MM.1S (cell line): ENCODE data around the gene GNAL.

ENCODE experiments used
- DNase-seq: peaks from one replicate; pipeline ENCODE4 v3.0.0-alpha.2; 2015
- H2AFZ ChIP-seq: fragments of 300-600 bp; sonication (generic); 2 replicates; pipeline ENCODE4 v1.6.0; 2016; ENCODE audit warnings: antibody characterized with exemption, low read length
- H3F3A ChIP-seq: fragments of 300-600 bp; sonication (generic); 2 replicates; pipeline ENCODE4 v1.6.1; 2016; ENCODE audit warnings: mild to moderate bottlenecking, antibody characterized with exemption, low read length, moderate library complexity, mixed read lengths; ENCODE audit not compliant: insufficient read depth
- H3K27ac ChIP-seq: fragments of 300-600 bp; sonication (generic); 2 replicates; pipeline ENCODE4 v1.5.1; 2016; ENCODE audit warnings: mild to moderate bottlenecking, low read length
- H3K27me3 ChIP-seq: fragments of 300-600 bp; sonication (generic); replicated peaks from 2 replicates; pipeline ENCODE4 v1.6.0; 2016; ENCODE audit warnings: low read length; ENCODE audit not compliant: insufficient read depth
- H3K36me3 ChIP-seq: fragments of 300-600 bp; sonication (generic); replicated peaks from 2 replicates; pipeline ENCODE4 v1.6.1; 2016; ENCODE audit warnings: mild to moderate bottlenecking, low read length, mixed read lengths; ENCODE audit not compliant: insufficient read depth
- H3K4me1 ChIP-seq: fragments of 300-600 bp; sonication (generic); 2 replicates; pipeline ENCODE4 v1.6.1; 2016; ENCODE audit warnings: low read length, mixed read lengths
- H3K4me2 ChIP-seq: fragments of 300-600 bp; sonication (generic); 2 replicates; pipeline ENCODE4 v1.6.0; 2016; ENCODE audit warnings: low read depth, low read length
- H3K4me3 ChIP-seq: fragments of 300-600 bp; sonication (generic); 2 replicates; pipeline ENCODE4 v1.5.1; 2016; ENCODE audit warnings: low read length, mixed read lengths
- H3K79me2 ChIP-seq: fragments of 300-600 bp; sonication (generic); 2 replicates; pipeline ENCODE4 v1.6.1; 2016; ENCODE audit warnings: mixed run types, low read length, mixed read lengths
- H3K9ac ChIP-seq: fragments of 300-600 bp; sonication (generic); 2 replicates; pipeline ENCODE4 v1.6.1; 2016; ENCODE audit warnings: low read length, mixed read lengths
- H3K9me2 ChIP-seq: fragments of 300-600 bp; sonication (generic); replicated peaks from 2 replicates; pipeline ENCODE4 v1.6.1; 2016; ENCODE audit warnings: mild to moderate bottlenecking, low read length, mixed read lengths; ENCODE audit not compliant: insufficient read depth
- H3K9me3 ChIP-seq: fragments of 300-600 bp; sonication (generic); replicated peaks from 2 replicates; pipeline ENCODE4 v1.6.1; 2016; ENCODE audit warnings: mild to moderate bottlenecking, low read length, mixed read lengths; ENCODE audit not compliant: insufficient read depth
- H4K20me1 ChIP-seq: fragments of 300-600 bp; sonication (generic); 2 replicates; pipeline ENCODE4 v1.6.1; 2016; ENCODE audit warnings: mild to moderate bottlenecking, low read length, moderate library complexity, mixed read lengths; ENCODE audit not compliant: insufficient read depth
- CTCF ChIP-seq: fragments of 300-600 bp; sonication (generic); IDR thresholded peaks from 2 replicates; pipeline ENCODE4 v1.5.1; 2016; ENCODE audit warnings: antibody characterized with exemption, low read length, mixed read lengths
- EZH2 ChIP-seq: fragments of 300-600 bp; sonication (generic); optimal IDR thresholded peaks from 2 replicates; pipeline ENCODE3; 2017; ENCODE audit warnings: low read depth, mild to moderate bottlenecking, antibody characterized with exemption, low read length, mixed read lengths
- EZH2phosphoT487 ChIP-seq: fragments of 300-600 bp; sonication (generic); IDR thresholded peaks from 2 replicates; pipeline ENCODE4 v1.6.1; 2018; ENCODE audit warnings: antibody characterized with exemption, low read length

The GNAL gene

GRCh38 chr18:11733031-11733430 lies 44.0 kb downstream of the GNAL start:
- H3K4me3 ChIP-seq, result peak overlapping the region; percentile 58
- no peak overlapping the region for H3K27ac ChIP-seq
- H3K36me3 ChIP-seq, result no peaks in the 10 kb centered on the region
- H3K9ac ChIP-seq, result no peak overlapping the region
- H3K4me2 ChIP-seq, result peak overlapping the region; percentile 85
- no peaks in the 10 kb centered on the region for H4K20me1 ChIP-seq
- peak; percentile 72 for DNase-seq
- no peaks in the 10 kb centered on the region for H3K27me3 ChIP-seq
- H3F3A ChIP-seq, result no peaks in the 10 kb centered on the region
- H3K4me1 ChIP-seq, result no peaks in the 10 kb centered on the region; the same call in 1 of the 2 replicates
- peak overlapping the region; percentile 78 for H2AFZ ChIP-seq
- no peaks in the 10 kb centered on the region for H3K9me3 ChIP-seq
- no peak for TF ChIP-seq EZH2phosphoT487
- no peak for TF ChIP-seq EZH2
- peak; percentile 94 for TF ChIP-seq CTCF
- no peaks in the 10 kb centered on the region for H3K79me2 ChIP-seq
- no peaks in the 10 kb centered on the region for H3K9me2 ChIP-seq

DNA sequence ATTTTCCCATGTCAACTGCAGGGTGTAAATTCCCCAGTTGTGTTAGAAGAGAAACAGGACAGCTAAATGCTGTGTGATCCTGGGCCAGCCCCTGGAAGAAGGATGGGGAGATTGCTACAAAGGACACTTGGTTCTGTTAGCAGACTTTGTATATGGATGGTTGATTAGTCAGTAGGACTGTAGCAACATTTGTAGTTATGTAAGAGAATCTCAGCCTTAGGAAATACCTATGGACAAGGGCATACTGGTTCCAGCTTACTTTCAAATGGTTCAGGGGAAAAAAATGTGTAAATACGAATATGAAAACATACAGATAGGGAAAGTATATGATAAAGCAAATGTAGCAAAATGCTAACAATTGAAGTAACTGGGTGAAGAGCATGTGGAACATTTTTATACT lies 47.6 kb downstream of the GNAL start:
- TF ChIP-seq EZH2phosphoT487 (no peak), CTCF (no peak), EZH2 (no peak)
- no peak overlapping the region for H2AFZ ChIP-seq

DNA sequence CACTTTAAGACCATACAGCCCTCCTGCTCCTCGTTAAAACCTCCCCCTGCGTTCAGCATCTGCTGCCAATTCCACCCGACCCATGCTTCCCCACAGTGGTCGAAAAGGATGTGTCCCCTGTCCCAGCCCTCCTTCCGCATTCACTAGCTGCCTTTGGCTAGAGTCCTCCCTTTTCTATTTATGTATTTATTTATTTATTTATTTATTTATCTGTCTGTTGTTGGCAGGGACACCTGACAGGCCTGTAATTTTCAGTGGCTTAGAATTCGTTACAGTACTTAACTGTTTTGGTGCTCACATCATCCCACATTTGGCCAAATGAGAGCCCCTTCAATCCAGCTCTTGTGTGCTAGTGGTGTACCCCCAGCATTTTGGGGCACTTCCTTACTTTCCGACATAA lies 50.8 kb downstream of the GNAL start:
- H3K4me3 ChIP-seq, result no peak overlapping the region
- H3K9ac ChIP-seq, result no peak overlapping the region
- no peak overlapping the region for H2AFZ ChIP-seq
- TF ChIP-seq EZH2phosphoT487, result no peak
- no peak for TF ChIP-seq EZH2
- TF ChIP-seq CTCF, result no peak
- no peaks in the 10 kb centered on the region for H3K79me2 ChIP-seq
- H3K27me3 ChIP-seq, result no peaks in the 10 kb centered on the region
- no peaks in the 10 kb centered on the region for H4K20me1 ChIP-seq
- no peaks in the 10 kb centered on the region for H3F3A ChIP-seq
- no peaks in the 10 kb centered on the region for H3K9me2 ChIP-seq
- no peaks in the 10 kb centered on the region for H3K9me3 ChIP-seq
- H3K36me3 ChIP-seq, result no peaks in the 10 kb centered on the region
- H3K27ac ChIP-seq, result no peak overlapping the region
- no peak for DNase-seq
- no peak overlapping the region for H3K4me2 ChIP-seq
- no peaks in the 10 kb centered on the region for H3K4me1 ChIP-seq

More for the DNA sequence above, 47.6 kb downstream of the GNAL start:
- DNase-seq, result no peak
- Histone ChIP-seq H3K9me2 (no peaks in the 10 kb centered on the region), H4K20me1 (no peaks in the 10 kb centered on the region), H3K9me3 (no peaks in the 10 kb centered on the region), H3K36me3 (no peaks in the 10 kb centered on the region), H3K9ac (no peak overlapping the region), H3K4me3 (no peak overlapping the region), H3K27me3 (no peaks in the 10 kb centered on the region), H3F3A (no peaks in the 10 kb centered on the region), H3K4me2 (no peak overlapping the region), H3K79me2 (no peaks in the 10 kb centered on the region), H3K4me1 (no peaks in the 10 kb centered on the region; the same call in 1 of the 2 replicates), H3K27ac (no peak overlapping the region)
